K562 (cell line): ENCODE measurements around the gene LMAN2. TPM values are rescaled to one million over a fixed set of nuclear protein-coding genes. Genes with fewer than 3 reads are reported as not detected.

ENCODE experiments used
- CHCHD3 ChIP-seq: fragments of 250-450 bp; sonication (Bioruptor Pico); IDR thresholded peaks from 2 replicates; pipeline ENCODE4 v2.1.2; 2022; ENCODE audit warnings: mild to moderate bottlenecking
- L3MBTL2 ChIP-seq: fragments of 450-650 bp; IDR thresholded peaks from 2 replicates; pipeline ENCODE4 v1.6.1; 2016; ENCODE audit warnings: mild to moderate bottlenecking, moderate library complexity
- TARDBP ChIP-seq: fragments of 450-650 bp; IDR thresholded peaks from 2 replicates; pipeline ENCODE4 v1.6.1; 2016
- ZNF217 ChIP-seq: sonication (generic); formaldehyde crosslinking; IDR thresholded peaks from 2 replicates; pipeline ENCODE4 v1.8.0; 2022; ENCODE audit warnings: mild to moderate bottlenecking, missing genetic modification reagents
- polyA plus RNA-seq, 8 experiments: library from polyadenylated mRNA; depleted of rRNA in 4 of 8; stranded (reverse) in 5 of 8; unstranded in 3 of 8; fragments of >200 nt; fragmentation: Nextera tagmentation in 2 of 8; fragmentation: Illumina TruSeq in 1 of 8; extraction: Ambion mirVana in 2 of 8; extraction: Trizol in 1 of 8; gene quantifications; 2 replicates each; pipeline versions ENCODE4 v1.2.1 to v1.2.3, GENCODE V29; 2011 to 2014; ENCODE audit warnings: inconsistent platforms in 1 of 8, missing spikeins in 1 of 8
- total RNA-seq, 7 experiments: library from RNA; depleted of rRNA in 6 of 7; stranded (reverse); fragments of >200 nt in 6 of 7; fragmentation: Illumina TruSeq in 2 of 7; extraction: Trizol in 2 of 7; gene quantifications; 2 replicates each; pipeline versions ENCODE4 v1.2.1 to v1.2.3, GENCODE V29; 2011 to 2021; ENCODE audit warnings: low replicate concordance in 1 of 7
- TF ChIP-seq, protein P1 (sequence below): fragments of 450-650 bp; formaldehyde crosslinking; IDR thresholded peaks from 2 replicates; pipeline ENCODE4 v1.4.0; 2020; ENCODE audit warnings: mild to moderate bottlenecking, moderate library complexity
- TF ChIP-seq, protein P2 (sequence below): fragments of 450-650 bp; IDR thresholded peaks from 2 replicates; pipeline ENCODE4 v1.7.1; 2018; ENCODE audit warnings: mild to moderate bottlenecking, low read depth; ENCODE audit not compliant: partially characterized antibody
- TF ChIP-seq, protein P3 (sequence below): fragments of 450-650 bp; formaldehyde crosslinking; conservative IDR thresholded peaks from 2 replicates; pipeline ENCODE4 v1.4.0; 2022; ENCODE audit warnings: mild to moderate bottlenecking, missing genetic modification characterization
- TF ChIP-seq, protein P4 (sequence below), 2 experiments: fragments of 450-650 bp; IDR thresholded peaks; 2 replicates each; pipeline ENCODE4 v1.6.1; 2016
- TF ChIP-seq, protein P5 (sequence below): fragments of 450-650 bp; IDR thresholded peaks from 2 replicates; pipeline ENCODE4 v1.6.1; 2016; ENCODE audit warnings: low read depth, mild to moderate bottlenecking, moderate library complexity

The LMAN2 gene
- total and polyA plus RNA-seq, 9 of the 15 experiments (the other 6 are each of a cell fraction or from before 2014, with no cell fraction given), result 2.7 to 254 (median 136) TPM

DNA sequence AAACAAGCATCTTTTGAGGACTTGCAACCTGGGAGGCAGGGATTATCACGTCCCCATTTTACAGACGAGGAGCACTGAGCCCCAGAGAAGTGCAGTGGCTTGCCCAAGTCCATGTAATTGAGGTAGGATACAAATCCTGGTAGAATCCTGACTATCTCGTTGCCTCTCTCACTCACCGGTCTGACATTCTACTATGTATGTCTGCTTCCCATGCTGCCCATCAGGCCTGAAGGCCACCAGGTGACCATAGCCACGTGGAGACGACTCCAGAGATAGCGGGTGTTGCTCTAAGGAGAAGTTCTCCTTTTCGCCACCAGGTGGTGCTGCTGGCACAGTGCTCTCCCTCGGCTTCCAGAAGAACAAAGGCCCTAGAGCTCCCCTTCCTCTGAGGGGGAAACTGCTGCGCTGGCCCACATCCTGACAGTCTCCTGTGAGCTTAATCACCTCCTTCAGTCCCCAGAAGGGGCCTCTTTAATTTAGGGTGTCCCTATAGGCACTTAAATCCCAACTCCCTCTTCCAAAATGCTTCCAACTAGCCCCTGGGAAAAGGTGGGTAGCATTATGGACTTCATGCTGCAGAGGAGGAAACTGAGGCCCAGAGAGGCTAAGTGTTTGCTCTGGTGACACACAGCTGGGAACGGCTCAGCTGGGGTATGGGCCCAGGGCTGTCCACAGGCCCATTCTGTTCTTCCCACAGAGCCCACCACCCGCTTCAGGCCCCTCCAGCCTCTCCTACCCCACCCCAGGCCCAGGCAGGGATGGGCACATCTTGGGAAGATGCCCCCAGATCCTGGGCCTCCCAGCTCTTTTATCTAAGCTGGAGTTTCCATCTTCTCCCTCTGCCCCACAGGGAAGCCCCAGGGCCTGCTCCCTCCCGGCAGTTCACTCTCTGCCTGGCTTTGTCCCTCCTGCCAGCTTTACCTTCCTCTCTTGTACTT, 39.2 kb upstream of the LMAN2 start (continued):
- TF ChIP-seq, protein P1, sequence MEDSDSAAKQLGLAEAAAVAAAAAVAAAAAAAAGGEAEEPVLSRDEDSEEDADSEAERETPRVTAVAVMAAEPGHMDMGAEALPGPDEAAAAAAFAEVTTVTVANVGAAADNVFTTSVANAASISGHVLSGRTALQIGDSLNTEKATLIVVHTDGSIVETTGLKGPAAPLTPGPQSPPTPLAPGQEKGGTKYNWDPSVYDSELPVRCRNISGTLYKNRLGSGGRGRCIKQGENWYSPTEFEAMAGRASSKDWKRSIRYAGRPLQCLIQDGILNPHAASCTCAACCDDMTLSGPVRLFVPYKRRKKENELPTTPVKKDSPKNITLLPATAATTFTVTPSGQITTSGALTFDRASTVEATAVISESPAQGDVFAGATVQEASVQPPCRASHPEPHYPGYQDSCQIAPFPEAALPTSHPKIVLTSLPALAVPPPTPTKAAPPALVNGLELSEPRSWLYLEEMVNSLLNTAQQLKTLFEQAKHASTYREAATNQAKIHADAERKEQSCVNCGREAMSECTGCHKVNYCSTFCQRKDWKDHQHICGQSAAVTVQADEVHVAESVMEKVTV (CRISPR knock-in tag), result peak; percentile 72
- TF ChIP-seq L3MBTL2 (peak; percentile 93), CHCHD3 (no peak), ZNF217 (no peak), TARDBP (no peak)
- TF ChIP-seq, protein P2, sequence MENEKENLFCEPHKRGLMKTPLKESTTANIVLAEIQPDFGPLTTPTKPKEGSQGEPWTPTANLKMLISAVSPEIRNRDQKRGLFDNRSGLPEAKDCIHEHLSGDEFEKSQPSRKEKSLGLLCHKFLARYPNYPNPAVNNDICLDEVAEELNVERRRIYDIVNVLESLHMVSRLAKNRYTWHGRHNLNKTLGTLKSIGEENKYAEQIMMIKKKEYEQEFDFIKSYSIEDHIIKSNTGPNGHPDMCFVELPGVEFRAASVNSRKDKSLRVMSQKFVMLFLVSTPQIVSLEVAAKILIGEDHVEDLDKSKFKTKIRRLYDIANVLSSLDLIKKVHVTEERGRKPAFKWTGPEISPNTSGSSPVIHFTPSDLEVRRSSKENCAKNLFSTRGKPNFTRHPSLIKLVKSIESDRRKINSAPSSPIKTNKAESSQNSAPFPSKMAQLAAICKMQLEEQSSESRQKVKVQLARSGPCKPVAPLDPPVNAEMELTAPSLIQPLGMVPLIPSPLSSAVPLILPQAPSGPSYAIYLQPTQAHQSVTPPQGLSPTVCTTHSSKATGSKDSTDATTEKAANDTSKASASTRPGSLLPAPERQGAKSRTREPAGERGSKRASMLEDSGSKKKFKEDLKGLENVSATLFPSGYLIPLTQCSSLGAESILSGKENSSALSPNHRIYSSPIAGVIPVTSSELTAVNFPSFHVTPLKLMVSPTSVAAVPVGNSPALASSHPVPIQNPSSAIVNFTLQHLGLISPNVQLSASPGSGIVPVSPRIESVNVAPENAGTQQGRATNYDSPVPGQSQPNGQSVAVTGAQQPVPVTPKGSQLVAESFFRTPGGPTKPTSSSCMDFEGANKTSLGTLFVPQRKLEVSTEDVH, result peak; percentile 26
- TF ChIP-seq, protein P3, sequence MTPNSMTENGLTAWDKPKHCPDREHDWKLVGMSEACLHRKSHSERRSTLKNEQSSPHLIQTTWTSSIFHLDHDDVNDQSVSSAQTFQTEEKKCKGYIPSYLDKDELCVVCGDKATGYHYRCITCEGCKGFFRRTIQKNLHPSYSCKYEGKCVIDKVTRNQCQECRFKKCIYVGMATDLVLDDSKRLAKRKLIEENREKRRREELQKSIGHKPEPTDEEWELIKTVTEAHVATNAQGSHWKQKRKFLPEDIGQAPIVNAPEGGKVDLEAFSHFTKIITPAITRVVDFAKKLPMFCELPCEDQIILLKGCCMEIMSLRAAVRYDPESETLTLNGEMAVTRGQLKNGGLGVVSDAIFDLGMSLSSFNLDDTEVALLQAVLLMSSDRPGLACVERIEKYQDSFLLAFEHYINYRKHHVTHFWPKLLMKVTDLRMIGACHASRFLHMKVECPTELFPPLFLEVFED (CRISPR knock-in tag), result no peak
- TF ChIP-seq, protein P4, sequence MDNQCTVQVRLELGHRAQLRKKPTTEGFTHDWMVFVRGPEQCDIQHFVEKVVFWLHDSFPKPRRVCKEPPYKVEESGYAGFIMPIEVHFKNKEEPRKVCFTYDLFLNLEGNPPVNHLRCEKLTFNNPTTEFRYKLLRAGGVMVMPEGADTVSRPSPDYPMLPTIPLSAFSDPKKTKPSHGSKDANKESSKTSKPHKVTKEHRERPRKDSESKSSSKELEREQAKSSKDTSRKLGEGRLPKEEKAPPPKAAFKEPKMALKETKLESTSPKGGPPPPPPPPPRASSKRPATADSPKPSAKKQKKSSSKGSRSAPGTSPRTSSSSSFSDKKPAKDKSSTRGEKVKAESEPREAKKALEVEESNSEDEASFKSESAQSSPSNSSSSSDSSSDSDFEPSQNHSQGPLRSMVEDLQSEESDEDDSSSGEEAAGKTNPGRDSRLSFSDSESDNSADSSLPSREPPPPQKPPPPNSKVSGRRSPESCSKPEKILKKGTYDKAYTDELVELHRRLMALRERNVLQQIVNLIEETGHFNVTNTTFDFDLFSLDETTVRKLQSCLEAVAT (IDR thresholded peaks at IDR 0.05), result peak in 1 of 2 experiments; percentile 67; a peak in 1 of 4 replicates
- TF ChIP-seq, protein P5, sequence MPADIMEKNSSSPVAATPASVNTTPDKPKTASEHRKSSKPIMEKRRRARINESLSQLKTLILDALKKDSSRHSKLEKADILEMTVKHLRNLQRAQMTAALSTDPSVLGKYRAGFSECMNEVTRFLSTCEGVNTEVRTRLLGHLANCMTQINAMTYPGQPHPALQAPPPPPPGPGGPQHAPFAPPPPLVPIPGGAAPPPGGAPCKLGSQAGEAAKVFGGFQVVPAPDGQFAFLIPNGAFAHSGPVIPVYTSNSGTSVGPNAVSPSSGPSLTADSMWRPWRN, result no peak
